ENCODE data around the gene MAD1L1. TPM values are rescaled to one million over a fixed set of nuclear protein-coding genes. Genes with fewer than 3 reads are reported as not detected.
"Not testable (repeated sequence)": the region's sequence is repeated elsewhere in the genome, so short reads cannot be mapped to it uniquely, and the experiment has no call there.

The MAD1L1 gene
- total and polyA plus RNA-seq, 2 of the 4 experiments (the other 2 are of a cell fraction) = 29.0 to 40.9 TPM

DNA sequence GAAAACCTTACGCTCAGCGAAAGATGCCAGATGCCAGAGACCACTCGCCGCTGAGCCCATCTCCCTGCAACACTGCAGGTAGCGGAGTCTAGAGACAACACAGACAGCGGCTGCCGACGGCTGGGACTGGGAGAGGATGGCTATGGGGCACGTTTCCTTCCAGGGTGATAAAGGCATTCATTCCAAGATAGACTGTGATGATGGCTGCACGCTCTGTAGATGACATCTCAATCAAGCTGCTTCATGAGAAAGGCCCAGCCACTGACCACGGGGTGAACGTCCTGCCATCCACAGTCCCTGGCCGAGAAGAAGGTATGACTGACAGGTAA, 394.2 kb downstream of the MAD1L1 start:
- 87% methylated on average over 3 of the region's 13 CpGs; no CpG with 5 or more reads in 1 of the 2 experiments for WGBS, 2 experiments (ENCODE audit: extremely low coverage in 2 of 2, insufficient read length in 1 of 2)
- H3K4ac ChIP-seq (ENCODE audit: low read depth, low read length); in situ Hi-C loops (cut with MboI; ENCODE audit: low sequenced_read_pairs); ATAC-seq (ENCODE audit: low read depth); H3K9ac ChIP-seq (ENCODE audit: low read depth, low read length); H2BK120ac ChIP-seq (ENCODE audit: low read depth, low read length); H4K5ac ChIP-seq (ENCODE audit: low read depth, low read length); H3K9me3 ChIP-seq (ENCODE audit: control insufficient read depth, insufficient read depth, low read length); H2AK9ac ChIP-seq (replicated peaks; ENCODE audit: low read depth, low read length, poor library complexity); H2AFZ ChIP-seq (replicated peaks; ENCODE audit: low read length, poor library complexity); H2AK5ac ChIP-seq (ENCODE audit: low read depth, low read length); DNase-seq; dilution Hi-C loops (cut with HindIII; ENCODE audit: low sequenced_read_pairs, unreplicated experiment); CTCF ChIA-PET; H3K18ac ChIP-seq (ENCODE audit: low read depth, low read length); H3K9me1 ChIP-seq (ENCODE audit: insufficient read depth, low read length); intact Hi-C loops (cut with micrococcal nuclease); H3K36me3 ChIP-seq (ENCODE audit: control insufficient read depth, insufficient read depth, low read length); POLR2A ChIA-PET (ENCODE audit: unreplicated experiment); H2BK5ac ChIP-seq (ENCODE audit: low read depth, low read length, poor library complexity, severe bottlenecking); H3K27ac ChIP-seq (ENCODE audit: insufficient read depth, low read length); BruUV-seq (replicated peaks); H3K27me3 ChIP-seq (ENCODE audit: control insufficient read depth, insufficient read depth, low read length); H4K91ac ChIP-seq (ENCODE audit: insufficient read depth, low read depth, low read length); H2BK15ac ChIP-seq (ENCODE audit: low read depth, low read length); H3K56ac ChIP-seq (ENCODE audit: extremely low read depth, insufficient read depth, low read length); H4K8ac ChIP-seq (ENCODE audit: low read depth in 2 of 2, low read length in 2 of 2); H4K20me1 ChIP-seq (ENCODE audit: insufficient read depth, low read length); H3K4me1 ChIP-seq (ENCODE audit: control insufficient read depth, insufficient read depth, low read length); H3K79me1 ChIP-seq (ENCODE audit: low read depth in 1 of 2, low read length in 2 of 2); H3K4me2 ChIP-seq (ENCODE audit: low read depth, low read length); H2BK20ac ChIP-seq (ENCODE audit: low read depth, low read length); H3K23ac ChIP-seq (ENCODE audit: low read depth, low read length); H3K4me3 ChIP-seq (ENCODE audit: insufficient read depth, low read depth, low read length); H3K14ac ChIP-seq (replicated peaks; ENCODE audit: low read depth, low read length): not testable (repeated sequence)
